ENCODE results near the gene FADS3.

GRCh38 chr11:61887839-61888494 is 3.4 kb downstream of the FADS3 start:
- TF ChIP-seq CTCF (IDR thresholded peaks at IDR 0.05) (no peak), POLR2A (IDR thresholded peaks at IDR 0.05) (no peak)
